Measurements from ENCODE around the gene CDC42BPA.

- TF ChIP-seq, protein P1, sequence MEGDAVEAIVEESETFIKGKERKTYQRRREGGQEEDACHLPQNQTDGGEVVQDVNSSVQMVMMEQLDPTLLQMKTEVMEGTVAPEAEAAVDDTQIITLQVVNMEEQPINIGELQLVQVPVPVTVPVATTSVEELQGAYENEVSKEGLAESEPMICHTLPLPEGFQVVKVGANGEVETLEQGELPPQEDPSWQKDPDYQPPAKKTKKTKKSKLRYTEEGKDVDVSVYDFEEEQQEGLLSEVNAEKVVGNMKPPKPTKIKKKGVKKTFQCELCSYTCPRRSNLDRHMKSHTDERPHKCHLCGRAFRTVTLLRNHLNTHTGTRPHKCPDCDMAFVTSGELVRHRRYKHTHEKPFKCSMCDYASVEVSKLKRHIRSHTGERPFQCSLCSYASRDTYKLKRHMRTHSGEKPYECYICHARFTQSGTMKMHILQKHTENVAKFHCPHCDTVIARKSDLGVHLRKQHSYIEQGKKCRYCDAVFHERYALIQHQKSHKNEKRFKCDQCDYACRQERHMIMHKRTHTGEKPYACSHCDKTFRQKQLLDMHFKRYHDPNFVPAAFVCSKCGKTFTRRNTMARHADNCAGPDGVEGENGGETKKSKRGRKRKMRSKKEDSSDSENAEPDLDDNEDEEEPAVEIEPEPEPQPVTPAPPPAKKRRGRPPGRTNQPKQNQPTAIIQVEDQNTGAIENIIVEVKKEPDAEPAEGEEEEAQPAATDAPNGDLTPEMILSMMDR (optimal IDR thresholded peaks at IDR 0.05 in 1 of 3, IDR thresholded peaks at IDR 0.05 in 1 of 3, conservative IDR thresholded peaks at IDR 0.05 in 1 of 3; ENCODE audit: extremely low read depth in 1 of 3, insufficient read depth in 2 of 3, low read length in 3 of 3) = no peak
- TF ChIP-seq EZH2 (IDR thresholded peaks at IDR 0.05; ENCODE audit: low read length) = no peak
Measured at GRCh38 chr1:226962421-226963391, 355.6 kb downstream of the CDC42BPA start.
